GM18511 (cell line): Measurements from ENCODE around the gene GGTLC1.

Experiments
- ATAC-seq: cut with Tn5 transposase; IDR thresholded peaks from one replicate; pipeline ENCODE4 v1.9.1; 2021; ENCODE audit warnings: mild to moderate bottlenecking, moderate library complexity; ENCODE audit not compliant: unreplicated experiment

Gene GGTLC1

DNA sequence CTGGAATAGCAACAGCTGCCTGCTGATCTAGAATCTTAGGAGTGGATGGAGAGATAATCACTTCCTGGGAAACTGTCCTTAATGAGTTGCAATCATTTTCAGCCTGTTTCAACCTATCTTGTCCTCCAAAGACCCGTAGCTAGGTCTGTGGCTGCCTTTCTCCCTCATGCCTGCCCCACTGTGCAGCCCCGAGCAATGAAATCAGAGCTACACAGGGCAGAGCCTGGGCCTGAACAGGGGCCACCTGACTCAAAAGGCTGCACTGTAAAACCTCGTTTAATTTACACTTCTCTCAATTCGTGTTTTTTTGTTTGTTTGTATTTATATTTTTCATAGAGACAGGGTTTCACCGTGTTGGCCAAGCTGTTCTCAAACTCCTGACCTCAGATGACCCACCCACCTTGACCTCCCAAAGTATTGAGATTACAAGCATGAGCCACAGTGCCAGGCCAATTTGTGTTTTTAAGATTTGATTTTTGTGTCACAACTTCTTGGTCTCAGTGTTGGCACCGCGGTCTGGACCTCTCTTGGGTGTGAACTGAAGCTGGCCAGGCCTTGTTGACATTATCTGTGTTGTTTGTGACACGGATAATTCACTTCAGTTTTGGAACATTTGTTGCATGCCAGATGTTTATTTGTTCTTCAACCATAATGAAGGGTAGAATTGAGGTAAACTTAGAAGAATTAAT lies 21.5 kb downstream of the GGTLC1 start:
- no peak for ATAC-seq

GRCh38 chr20:23966298-23966697 lies 22.3 kb downstream of the GGTLC1 start:
- ATAC-seq, result no peak

DNA sequence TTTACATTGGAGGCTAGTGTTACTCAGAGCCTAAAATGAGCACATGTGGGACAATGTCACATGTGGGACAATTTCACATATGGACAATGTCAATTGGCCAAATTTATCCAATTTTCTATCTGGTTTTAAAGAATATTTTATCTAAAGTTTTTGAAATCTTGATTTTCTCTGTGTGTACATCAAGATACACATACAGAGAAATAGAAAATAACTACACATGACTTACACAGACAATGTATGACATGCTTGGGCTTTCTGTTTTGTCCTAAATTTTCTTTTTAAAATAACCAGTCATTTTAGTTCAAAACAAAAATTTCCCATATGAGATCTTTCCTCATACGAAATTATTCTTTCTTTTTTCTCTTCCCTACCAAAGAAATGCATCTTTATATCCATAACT lies 24.6 kb downstream of the GGTLC1 start:
- no peak for ATAC-seq

DNA sequence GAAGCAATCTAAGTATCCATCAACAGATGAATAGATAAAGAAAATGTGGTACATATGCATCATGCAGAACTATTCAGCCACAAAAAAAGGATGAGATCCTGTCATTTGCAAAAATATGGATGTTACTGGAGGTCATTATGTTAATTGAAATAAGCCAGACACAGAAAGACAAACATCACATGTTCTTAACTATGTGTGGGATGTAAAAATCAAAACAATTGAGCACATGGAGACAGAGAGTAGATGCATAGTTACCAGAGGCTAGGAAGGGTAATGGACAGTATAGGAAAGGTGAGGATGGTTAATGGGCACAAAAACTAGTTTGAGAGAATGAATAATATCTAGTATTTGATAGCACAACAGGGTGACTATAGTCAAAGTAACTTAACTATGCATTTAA lies 26.3 kb downstream of the GGTLC1 start:
- no peak for ATAC-seq

DNA sequence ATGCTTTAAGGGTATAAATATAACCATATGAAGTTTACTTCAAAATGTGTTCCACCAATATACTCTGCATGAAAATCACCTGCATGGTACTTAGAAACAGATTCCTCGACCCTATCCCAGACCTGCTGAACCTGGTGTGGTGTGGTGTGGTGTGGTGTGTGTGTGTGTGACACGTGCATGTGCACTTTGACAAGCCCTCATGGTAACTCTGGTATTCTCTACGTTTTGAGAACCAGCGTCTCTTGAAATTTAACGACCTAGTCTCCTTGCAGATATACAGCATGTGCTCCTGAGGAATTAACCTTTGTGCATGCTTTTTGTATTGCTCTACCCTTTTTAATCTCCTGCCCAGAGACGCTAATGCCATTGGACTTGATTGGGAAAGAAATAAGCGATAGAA lies 29.5 kb downstream of the GGTLC1 start:
- no peak for ATAC-seq

- ATAC-seq, result no peak
Measured at GRCh38 chr20:23955896-23956295, 32.7 kb downstream of the GGTLC1 start.

- ATAC-seq, result no peak
Measured at GRCh38 chr20:23954008-23954745, 34.4 kb downstream of the GGTLC1 start.

DNA sequence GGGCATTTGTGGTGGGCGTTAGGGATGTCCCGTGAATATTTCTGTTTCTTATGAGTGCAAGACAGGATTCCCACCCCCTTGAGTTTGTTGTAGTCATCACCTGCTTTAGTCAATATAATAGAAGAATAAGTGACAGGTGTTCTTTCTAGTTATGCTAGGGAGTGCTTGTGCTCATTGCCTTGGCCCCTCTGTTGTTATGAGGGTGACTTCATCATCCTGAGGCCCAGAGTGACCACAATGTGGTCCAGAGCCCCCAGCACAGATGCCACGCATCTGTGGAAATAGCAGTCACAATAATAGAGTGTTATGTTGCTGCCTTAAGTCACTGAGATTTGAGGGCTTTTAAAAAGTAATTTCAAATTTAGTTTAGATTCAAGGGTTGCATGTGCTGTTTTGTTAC lies 42.4 kb downstream of the GGTLC1 start:
- ATAC-seq, result no peak

GRCh38 chr20:23943304-23943703 lies 45.3 kb downstream of the GGTLC1 start:
- ATAC-seq, result no peak

DNA sequence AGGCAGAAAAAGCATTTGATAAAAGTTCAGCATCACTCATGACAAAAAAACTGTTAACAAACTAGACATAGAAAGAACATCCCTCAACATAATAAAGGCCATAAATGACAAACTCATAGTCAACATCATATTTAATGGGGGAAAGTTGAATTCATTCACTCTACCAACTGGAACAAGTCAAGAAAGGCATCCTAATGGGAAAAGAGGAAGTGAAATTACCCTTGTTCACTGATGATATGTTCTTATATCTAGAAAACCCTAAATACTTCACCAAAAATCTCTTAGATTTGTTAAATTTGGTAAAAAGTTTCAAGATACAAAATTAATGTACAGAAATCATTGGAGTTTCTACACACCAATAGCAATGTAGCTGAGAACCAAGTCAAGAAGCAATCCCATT lies 48.9 kb downstream of the GGTLC1 start:
- no peak for ATAC-seq

DNA sequence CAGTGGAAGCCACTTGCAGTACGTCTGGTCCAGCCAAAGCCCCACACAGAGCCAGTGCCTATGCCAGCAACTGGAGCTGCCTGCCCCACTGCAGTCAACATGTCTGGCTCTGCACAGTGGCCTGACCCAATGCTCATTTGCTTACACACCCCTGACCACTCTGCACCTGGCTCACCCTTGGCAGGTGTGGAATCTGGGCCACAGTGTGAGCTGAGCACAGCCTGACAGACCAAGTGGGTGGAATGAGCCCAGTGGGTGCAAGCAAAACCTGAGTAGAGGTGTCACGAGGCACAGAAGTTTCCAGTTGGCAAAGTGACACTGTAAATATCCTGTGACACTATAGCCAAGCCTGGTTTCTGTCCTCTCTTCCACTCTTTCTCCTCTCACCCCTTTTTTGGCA lies 49.5 kb downstream of the GGTLC1 start:
- no peak for ATAC-seq

- no peak for ATAC-seq
Measured at GRCh38 chr20:23938118-23938438, 50.5 kb downstream of the GGTLC1 start.

- ATAC-seq, result peak; percentile 88
Measured at GRCh38 chr20:23937303-23938117, 51.1 kb downstream of the GGTLC1 start.
